GM18499 (cell line): ENCODE measurements around the gene FBLN1.
"Not testable (repeated sequence)": the region's sequence is repeated elsewhere in the genome, so short reads cannot be mapped to it uniquely, and the experiment has no call there.

Source experiments
- ATAC-seq: cut with Tn5 transposase; IDR thresholded peaks from one replicate; pipeline ENCODE4 v1.9.1; 2021; ENCODE audit warnings: moderate number of reproducible peaks; ENCODE audit not compliant: insufficient read depth, unreplicated experiment

FBLN1 gene

GRCh38 chr22:45580726-45581381 is 78.2 kb downstream of the FBLN1 start:
- no peak for ATAC-seq

GRCh38 chr22:45581549-45582080 is 78.9 kb downstream of the FBLN1 start:
- ATAC-seq = no peak

- ATAC-seq = no peak
Measured at GRCh38 chr22:45582236-45582954, 79.7 kb downstream of the FBLN1 start.

GRCh38 chr22:45582955-45583320 is 80.3 kb downstream of the FBLN1 start:
- no peak for ATAC-seq

- ATAC-seq = no peak
Measured at GRCh38 chr22:45583504-45583903, 80.8 kb downstream of the FBLN1 start.

GRCh38 chr22:45584121-45584570 is 81.5 kb downstream of the FBLN1 start:
- ATAC-seq = no peak

GRCh38 chr22:45584621-45585436 is 82.1 kb downstream of the FBLN1 start:
- no peak for ATAC-seq

GRCh38 chr22:45585437-45585755 is 82.7 kb downstream of the FBLN1 start:
- no peak for ATAC-seq

- ATAC-seq = no peak
Measured at GRCh38 chr22:45585946-45586540, 83.4 kb downstream of the FBLN1 start.

GRCh38 chr22:45586651-45587405 is 84.1 kb downstream of the FBLN1 start:
- ATAC-seq = no peak

GRCh38 chr22:45587638-45588505 is 85.2 kb downstream of the FBLN1 start:
- ATAC-seq = no peak

- no peak for ATAC-seq
Measured at GRCh38 chr22:45589556-45589955, 86.9 kb downstream of the FBLN1 start.

- no peak for ATAC-seq
Measured at GRCh38 chr22:45590262-45590661, 87.6 kb downstream of the FBLN1 start.

GRCh38 chr22:45591633-45592213 is 89.0 kb downstream of the FBLN1 start:
- ATAC-seq = not testable (repeated sequence)

- no peak for ATAC-seq
Measured at GRCh38 chr22:45594123-45594941, 91.6 kb downstream of the FBLN1 start.

- ATAC-seq = no peak
Measured at GRCh38 chr22:45597460-45598192, 94.9 kb downstream of the FBLN1 start.

- ATAC-seq = no peak
Measured at GRCh38 chr22:45598596-45599217, 96.0 kb downstream of the FBLN1 start.
